K562 (cell line): Measurements from ENCODE around the gene CYP17A1. TPM values are rescaled to one million over a fixed set of nuclear protein-coding genes. Genes with fewer than 3 reads are reported as not detected.

Experiments
- ATAC-seq: fragments of 200-7000 bp; cut with Tn5 transposase; 3 replicates; pipeline ENCODE4 v1.9.1; 2020; ENCODE audit warnings: moderate library complexity
- BruUV-seq: library from RNA; stranded (reverse); fragments of 400-500 nt; replicated peaks from 2 replicates; lab custom pipeline; 2021; lab: Mats Ljungman, UMichigan
- CTCF ChIA-PET: fragments of 300-600 bp; formaldehyde crosslinking; extraction: SDS; loops from one replicate; lab custom pipeline; 2021; ENCODE audit warnings: low intra/inter-chr PET ratio; lab: Yijun Ruan, JAX
- POLR2A ChIA-PET: fragments of 300-600, 350-650 bp; sonication (Branson Sonifier 250); formaldehyde crosslinking; extraction: SDS; loops from one replicate; lab custom pipeline; 2021; ENCODE audit warnings: antibody characterized with exemption, inconsistent platforms; lab: Yijun Ruan, JAX
- DNase-seq, 4 experiments: peaks; one replicate each; pipeline versions ENCODE4 v3.0.0 to v3.0.0-alpha.2; 2011 to 2018; ENCODE audit warnings: low spot score in 3 of 4, mixed read lengths in 3 of 4; ENCODE audit errors: extremely low read depth in 1 of 4
- FAIRE-seq: peaks from 2 replicates; lab custom pipeline; 2011; peaks lifted over from hg19 to GRCh38; lab: Jason Lieb, UNC
- H2AFZ ChIP-seq: 2 replicates; pipeline ENCODE4 v1.6.0; 2011; ENCODE audit warnings: low read depth, low read length, control low read depth, inconsistent platforms
- H3K27ac ChIP-seq: fragments of 200-600 bp; 3 replicates; pipeline ENCODE4 v1.8.0; 2011; ENCODE audit warnings: low read depth, mild to moderate bottlenecking, control low read depth, inconsistent platforms, low read length, moderate library complexity, mixed read lengths; ENCODE audit errors: extremely low read depth
- H3K27me3 ChIP-seq, 2 experiments: fragments of 300-600 bp in 1 of 2; 2 replicates in 1 of 2; 3 replicates in 1 of 2; pipeline versions ENCODE4 v1.6.0 to v1.8.0; 2011; ENCODE audit warnings: inconsistent platforms in 2 of 2, low read length in 2 of 2, mild to moderate bottlenecking in 1 of 2, mixed read lengths in 1 of 2, moderate library complexity in 1 of 2; ENCODE audit not compliant: control insufficient read depth in 2 of 2, insufficient read depth in 2 of 2
- H3K36me3 ChIP-seq: fragments of 300-600 bp; 3 replicates; pipeline ENCODE4 v1.8.0; 2011; ENCODE audit warnings: mild to moderate bottlenecking, low read length, inconsistent platforms; ENCODE audit not compliant: control insufficient read depth, insufficient read depth
- H3K4me1 ChIP-seq, 2 experiments: fragments of 200-600 bp in 1 of 2; replicated peaks in 1 of 2; 2 replicates in 1 of 2; 3 replicates in 1 of 2; pipeline versions ENCODE4 v1.5.1 to v1.8.0; 2011; ENCODE audit warnings: inconsistent platforms in 2 of 2, low read length in 2 of 2, mild to moderate bottlenecking in 1 of 2, mixed read lengths in 1 of 2, moderate library complexity in 1 of 2; ENCODE audit not compliant: control insufficient read depth in 2 of 2, insufficient read depth in 2 of 2
- H3K4me2 ChIP-seq: 2 replicates; pipeline ENCODE4 v1.6.1; 2011; ENCODE audit warnings: low read length, control low read depth, inconsistent platforms, mixed read lengths; ENCODE audit not compliant: insufficient read depth
- H3K4me3 ChIP-seq: fragments of 200-600 bp; sonication (generic), shearing (Covaris generic); 2 replicates; pipeline ENCODE4 v1.5.1; 2016; ENCODE audit warnings: control low read depth, inconsistent platforms
- H3K79me2 ChIP-seq: fragments of 200-600 bp; 3 replicates; pipeline ENCODE4 v1.8.0; 2011; ENCODE audit warnings: low read length, inconsistent platforms; ENCODE audit not compliant: control insufficient read depth, insufficient read depth
- H3K9ac ChIP-seq, 2 experiments: 2 replicates each; pipeline versions ENCODE4 v1.6.0 to v1.6.1; 2011; ENCODE audit warnings: low read depth in 2 of 2, low read length in 2 of 2, control low read depth in 1 of 2, inconsistent platforms in 1 of 2, mild to moderate bottlenecking in 1 of 2, mixed read lengths in 1 of 2; ENCODE audit not compliant: insufficient read depth in 1 of 2
- H3K9me1 ChIP-seq: one replicate; pipeline ENCODE4 v1.6.0; 2011; ENCODE audit warnings: inconsistent platforms, mild to moderate bottlenecking, low read length, moderate library complexity; ENCODE audit not compliant: control insufficient read depth, insufficient read depth
- H3K9me3 ChIP-seq: replicated peaks from 2 replicates; pipeline ENCODE4 v1.5.1; 2011; ENCODE audit warnings: low read depth, low read length, inconsistent platforms; ENCODE audit not compliant: control insufficient read depth, insufficient read depth
- H4K20me1 ChIP-seq: replicated peaks from 2 replicates; pipeline ENCODE4 v1.6.1; 2011; ENCODE audit warnings: low read length, inconsistent platforms, mixed read lengths; ENCODE audit not compliant: control insufficient read depth, insufficient read depth
- CBX5 ChIP-seq: IDR thresholded peaks from 2 replicates; pipeline ENCODE4 v1.6.1; 2014; ENCODE audit warnings: low read depth, borderline replicate concordance
- CC2D1A ChIP-seq: fragments of 450-650 bp; IDR thresholded peaks from 2 replicates; pipeline ENCODE4 v1.6.1; 2017; ENCODE audit warnings: mild to moderate bottlenecking
- MAZ ChIP-seq, 2 experiments: fragments of 450-650 bp in 1 of 2; sonication (generic) in 1 of 2; formaldehyde crosslinking; IDR thresholded peaks in 1 of 2; conservative IDR thresholded peaks in 1 of 2; 2 replicates each; pipeline versions ENCODE4 v1.4.0 to v1.5.0; 2020; ENCODE audit warnings: mild to moderate bottlenecking in 1 of 2, missing genetic modification reagents in 1 of 2
- NFE2 ChIP-seq: IDR thresholded peaks from 2 replicates; pipeline ENCODE4 v1.6.1; 2014; ENCODE audit warnings: antibody characterized with exemption, low read depth
- REST ChIP-seq, 2 experiments: fragments of 450-650 bp; formaldehyde crosslinking in 1 of 2; IDR thresholded peaks; 2 replicates each; pipeline versions ENCODE4 v1.4.0 to v1.6.1; 2014 to 2020; ENCODE audit warnings: mild to moderate bottlenecking in 2 of 2, borderline replicate concordance in 1 of 2, low read depth in 1 of 2
- STAG1 ChIP-seq: sonication (generic); formaldehyde crosslinking; IDR thresholded peaks from 2 replicates; pipeline ENCODE4 v1.5.0; 2020; ENCODE audit warnings: missing genetic modification reagents, borderline replicate concordance
- TFAP4 ChIP-seq: sonication (generic); formaldehyde crosslinking; IDR thresholded peaks from 2 replicates; pipeline ENCODE4 v1.8.0; 2022; ENCODE audit warnings: missing genetic modification reagents, mild to moderate bottlenecking, moderate library complexity, borderline replicate concordance
- WGBS: fragments of 100-300 bp; shearing (Covaris generic); methylation state at CpG from one replicate; pipeline ENCODE4 v1.1.6; 2016; ENCODE audit warnings: low coverage, mixed read lengths; ENCODE audit not compliant: insufficient coverage; ENCODE audit errors: missing lambda C conversion rate; 5-methylcytosine and 5-hydroxymethylcytosine counted together
- in situ Hi-C: fragments of 300-500 bp; cut with MboI; formaldehyde crosslinking; loops from 4 replicates; pipeline ENCODE4 v1.15.0; 2018; ENCODE audit warnings: inconsistent platforms, mixed read lengths
- intact Hi-C: fragments of 100-400 bp; cut with micrococcal nuclease; formaldehyde crosslinking; loops from 2 replicates; pipeline ENCODE4 v1.14.2; 2022
- polyA plus RNA-seq, 8 experiments: library from polyadenylated mRNA; depleted of rRNA in 4 of 8; stranded (reverse) in 5 of 8; unstranded in 3 of 8; fragments of >200 nt; fragmentation: Nextera tagmentation in 2 of 8; fragmentation: Illumina TruSeq in 1 of 8; extraction: Ambion mirVana in 2 of 8; extraction: Trizol in 1 of 8; gene quantifications; 2 replicates each; pipeline versions ENCODE4 v1.2.1 to v1.2.3, GENCODE V29; 2011 to 2014; ENCODE audit warnings: inconsistent platforms in 1 of 8, missing spikeins in 1 of 8
- total RNA-seq, 7 experiments: library from RNA; depleted of rRNA in 6 of 7; stranded (reverse); fragments of >200 nt in 6 of 7; fragmentation: Illumina TruSeq in 2 of 7; extraction: Trizol in 2 of 7; gene quantifications; 2 replicates each; pipeline versions ENCODE4 v1.2.1 to v1.2.3, GENCODE V29; 2011 to 2021; ENCODE audit warnings: low replicate concordance in 1 of 7
- TF ChIP-seq, protein P1 (sequence below): sonication (generic); formaldehyde crosslinking; IDR thresholded peaks from 2 replicates; pipeline ENCODE4 v1.9.0; 2022; ENCODE audit warnings: mild to moderate bottlenecking, missing genetic modification reagents
- TF ChIP-seq, protein P2 (sequence below): sonication (generic); formaldehyde crosslinking; IDR thresholded peaks from 2 replicates; pipeline ENCODE4 v1.8.1; 2023; ENCODE audit warnings: mild to moderate bottlenecking, missing genetic modification reagents

The CYP17A1 gene
- total and polyA plus RNA-seq, 9 of the 15 experiments (the other 6 are each of a cell fraction or from before 2014, with no cell fraction given), result 2.3 TPM; not detected in 8

GRCh38 chr10:102835007-102835482, 2.2 kb downstream of the CYP17A1 start:
- no peak overlapping the region; the same call in 1 of the 2 replicates for H3K4me2 ChIP-seq
- no peaks in the 10 kb centered on the region for H3K36me3 ChIP-seq
- CTCF ChIA-PET, result interaction anchor here (0.8 to 2.5 kb wide), 4 partner anchors 66 to 409 kb away, joined by 3 to 11 read pairs (median 8); no protein-coding TSS in a partner anchor
- H3K27ac ChIP-seq, result no peak overlapping the region
- no peaks in the 10 kb centered on the region for H3K9me1 ChIP-seq
- no peak overlapping the region for H3K4me3 ChIP-seq
- POLR2A ChIA-PET, result no interaction called here
- WGBS, result 77% methylated on average over 10 of the region's 11 CpGs
- intact Hi-C loops, result loop anchor here (1.0 to 10.0 kb wide), 5 partner anchors 66 to 650 kb away; no protein-coding TSS in a partner anchor
- H3K9ac ChIP-seq, result no peak overlapping the region
- FAIRE-seq (peak; percentile 95), ATAC-seq (peak; percentile 99), DNase-seq (peak; percentile 78 to 82 (median 80))
- H2AFZ ChIP-seq, result peak overlapping the region; percentile 10; the same call in 1 of the 2 replicates
- no peaks in the 10 kb centered on the region for H3K79me2 ChIP-seq
- H3K4me1 ChIP-seq, result peaks cover 9% of the 10 kb centered on the region in 2 experiments; a peak in 4 of 5 replicates
- no TSS peak for BruUV-seq
- in situ Hi-C loops, result loop anchor here (5.0 to 10.0 kb wide), 4 partner anchors 82 to 650 kb away; partner anchors contain the start of genes CNNM2 and RPEL1
- H3K27me3 ChIP-seq, result no peaks in the 10 kb centered on the region
- H3K9me3 ChIP-seq, result no peaks in the 10 kb centered on the region; the same call in 1 of the 2 replicates
- H4K20me1 ChIP-seq, result no peaks in the 10 kb centered on the region
- TF ChIP-seq TFAP4 (CRISPR knock-in tag), result 0 out of 2 replicates have a peak, but pooled peaks have one; percentile 6
- peak in 1 of 2 experiments; percentile 28; a peak in 1 of 4 replicates for TF ChIP-seq MAZ (CRISPR knock-in tag; conservative IDR thresholded peaks at IDR 0.05 in 1 of 2, IDR thresholded peaks at IDR 0.05 in 1 of 2)
- peak; percentile 85 for TF ChIP-seq REST (IDR thresholded peaks at IDR 0.05; ENCODE audit: borderline replicate concordance)
- no peak for TF ChIP-seq REST (CRISPR knock-in tag; IDR thresholded peaks at IDR 0.05; ENCODE audit: low read depth)
- TF ChIP-seq, protein P1, sequence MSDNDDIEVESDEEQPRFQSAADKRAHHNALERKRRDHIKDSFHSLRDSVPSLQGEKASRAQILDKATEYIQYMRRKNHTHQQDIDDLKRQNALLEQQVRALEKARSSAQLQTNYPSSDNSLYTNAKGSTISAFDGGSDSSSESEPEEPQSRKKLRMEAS (CRISPR knock-in tag), result no peak
- peak; percentile 76; the same call in 1 of the 2 replicates for TF ChIP-seq STAG1 (CRISPR knock-in tag)
- TF ChIP-seq NFE2, result peak; percentile 49; the same call in 1 of the 2 replicates
- peak; percentile 63; the same call in 1 of the 2 replicates for TF ChIP-seq CBX5
- TF ChIP-seq, protein P2, sequence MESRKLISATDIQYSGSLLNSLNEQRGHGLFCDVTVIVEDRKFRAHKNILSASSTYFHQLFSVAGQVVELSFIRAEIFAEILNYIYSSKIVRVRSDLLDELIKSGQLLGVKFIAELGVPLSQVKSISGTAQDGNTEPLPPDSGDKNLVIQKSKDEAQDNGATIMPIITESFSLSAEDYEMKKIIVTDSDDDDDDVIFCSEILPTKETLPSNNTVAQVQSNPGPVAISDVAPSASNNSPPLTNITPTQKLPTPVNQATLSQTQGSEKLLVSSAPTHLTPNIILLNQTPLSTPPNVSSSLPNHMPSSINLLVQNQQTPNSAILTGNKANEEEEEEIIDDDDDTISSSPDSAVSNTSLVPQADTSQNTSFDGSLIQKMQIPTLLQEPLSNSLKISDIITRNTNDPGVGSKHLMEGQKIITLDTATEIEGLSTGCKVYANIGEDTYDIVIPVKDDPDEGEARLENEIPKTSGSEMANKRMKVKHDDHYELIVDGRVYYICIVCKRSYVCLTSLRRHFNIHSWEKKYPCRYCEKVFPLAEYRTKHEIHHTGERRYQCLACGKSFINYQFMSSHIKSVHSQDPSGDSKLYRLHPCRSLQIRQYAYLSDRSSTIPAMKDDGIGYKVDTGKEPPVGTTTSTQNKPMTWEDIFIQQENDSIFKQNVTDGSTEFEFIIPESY (CRISPR knock-in tag), result peak; percentile 50; the same call in 1 of the 2 replicates
- peak; percentile 76 for TF ChIP-seq CC2D1A
